Measurements from ENCODE around the gene SLC16A3.

The SLC16A3 gene

DNA sequence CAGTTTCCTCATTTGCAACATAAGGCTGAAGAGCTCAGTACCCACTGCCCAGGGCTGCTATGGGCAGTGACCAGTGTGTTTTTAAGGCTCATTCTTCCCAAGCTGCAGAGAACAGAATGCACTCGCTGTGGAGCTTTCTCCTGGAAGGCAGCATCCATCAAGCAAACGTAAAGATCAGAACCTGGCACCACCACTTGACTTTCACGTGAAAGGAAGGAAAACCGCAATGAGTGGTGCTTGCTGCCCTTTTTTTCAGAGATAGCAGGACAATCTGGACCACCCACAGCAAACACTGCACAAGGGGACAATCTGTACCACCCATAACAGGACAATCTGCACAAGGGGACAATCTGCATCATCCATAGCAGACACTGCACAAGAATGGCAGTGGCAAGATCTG is 33.5 kb downstream of the SLC16A3 start:
- H3K4me1 ChIP-seq, result no peaks in the 10 kb centered on the region
- H4K20me1 ChIP-seq, result peaks cover 100% of the 10 kb centered on the region
- peaks cover 22% of the 10 kb centered on the region; the same call in 1 of the 2 replicates for H3K9me3 ChIP-seq
- H3K4me3 ChIP-seq, result no peak overlapping the region
- peaks cover 100% of the 10 kb centered on the region for H3K36me3 ChIP-seq
- H3K4me2 ChIP-seq, result no peak overlapping the region
- no peak overlapping the region for H3K9ac ChIP-seq
- H3K27me3 ChIP-seq, result no peaks in the 10 kb centered on the region
- no peak for TF ChIP-seq Cebpa-rat (IDR thresholded peaks at IDR 0.05)
- H3K27ac ChIP-seq, result no peak overlapping the region

DNA sequence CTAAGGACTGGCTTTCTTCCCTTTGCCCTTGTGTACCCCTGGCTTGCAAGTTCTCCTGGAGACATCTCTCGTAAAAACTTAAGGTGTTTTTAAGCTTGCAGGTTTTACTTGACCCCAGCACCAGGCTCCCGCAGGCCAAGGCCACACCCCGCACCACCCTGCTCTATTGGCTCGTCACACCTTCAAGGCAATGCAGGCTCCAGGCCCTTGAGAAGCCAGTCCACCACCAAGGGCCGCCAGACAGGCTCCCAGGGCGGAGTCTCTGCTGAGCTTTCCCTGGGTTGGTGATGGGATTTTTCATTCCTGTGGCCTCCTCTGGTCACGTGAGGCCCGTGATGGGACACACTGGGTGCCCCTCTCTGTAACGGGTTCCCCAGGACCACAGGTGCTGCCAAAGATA is 34.8 kb downstream of the SLC16A3 start:
- H3K4me2 ChIP-seq, result no peak overlapping the region
- peaks cover 100% of the 10 kb centered on the region for H4K20me1 ChIP-seq
- TF ChIP-seq Cebpa-rat (IDR thresholded peaks at IDR 0.05), result no peak
- no peak overlapping the region for H3K4me3 ChIP-seq
- peaks cover 100% of the 10 kb centered on the region for H3K36me3 ChIP-seq
- H3K4me1 ChIP-seq, result peaks cover 10% of the 10 kb centered on the region; the same call in 1 of the 2 replicates
- no peaks in the 10 kb centered on the region for H3K27me3 ChIP-seq
- peaks cover 22% of the 10 kb centered on the region; the same call in 1 of the 2 replicates for H3K9me3 ChIP-seq
- no peak overlapping the region for H3K27ac ChIP-seq
- no peak overlapping the region for H3K9ac ChIP-seq

- H3K4me1 ChIP-seq, result peaks cover 35% of the 10 kb centered on the region
- no peaks in the 10 kb centered on the region for H3K27me3 ChIP-seq
- H3K4me3 ChIP-seq, result no peak overlapping the region
- no peak overlapping the region for H3K4me2 ChIP-seq
- TF ChIP-seq Cebpa-rat (IDR thresholded peaks at IDR 0.05), result no peak
- H3K9me3 ChIP-seq, result peaks cover 17% of the 10 kb centered on the region; the same call in 1 of the 2 replicates
- H4K20me1 ChIP-seq, result peaks cover 100% of the 10 kb centered on the region
- H3K9ac ChIP-seq, result no peak overlapping the region
- H3K27ac ChIP-seq, result no peak overlapping the region
- H3K36me3 ChIP-seq, result peaks cover 100% of the 10 kb centered on the region
These were observed 37.3 kb downstream of the SLC16A3 start for GRCh38 chr17:82266142-82266541.

GRCh38 chr17:82267575-82268379 is 38.9 kb downstream of the SLC16A3 start:
- H3K27me3 ChIP-seq, result no peaks in the 10 kb centered on the region
- peaks cover 99% of the 10 kb centered on the region for H4K20me1 ChIP-seq
- H3K27ac ChIP-seq, result no peak overlapping the region
- H3K9ac ChIP-seq, result no peak overlapping the region
- H3K9me3 ChIP-seq, result 0 out of 2 replicates have a peak, but pooled peaks cover 6% of the 10 kb centered on the region
- TF ChIP-seq Cebpa-rat (IDR thresholded peaks at IDR 0.05), result no peak
- no peak overlapping the region for H3K4me3 ChIP-seq
- H3K4me2 ChIP-seq, result no peak overlapping the region
- H3K4me1 ChIP-seq, result peaks cover 49% of the 10 kb centered on the region
- peaks cover 96% of the 10 kb centered on the region for H3K36me3 ChIP-seq

DNA sequence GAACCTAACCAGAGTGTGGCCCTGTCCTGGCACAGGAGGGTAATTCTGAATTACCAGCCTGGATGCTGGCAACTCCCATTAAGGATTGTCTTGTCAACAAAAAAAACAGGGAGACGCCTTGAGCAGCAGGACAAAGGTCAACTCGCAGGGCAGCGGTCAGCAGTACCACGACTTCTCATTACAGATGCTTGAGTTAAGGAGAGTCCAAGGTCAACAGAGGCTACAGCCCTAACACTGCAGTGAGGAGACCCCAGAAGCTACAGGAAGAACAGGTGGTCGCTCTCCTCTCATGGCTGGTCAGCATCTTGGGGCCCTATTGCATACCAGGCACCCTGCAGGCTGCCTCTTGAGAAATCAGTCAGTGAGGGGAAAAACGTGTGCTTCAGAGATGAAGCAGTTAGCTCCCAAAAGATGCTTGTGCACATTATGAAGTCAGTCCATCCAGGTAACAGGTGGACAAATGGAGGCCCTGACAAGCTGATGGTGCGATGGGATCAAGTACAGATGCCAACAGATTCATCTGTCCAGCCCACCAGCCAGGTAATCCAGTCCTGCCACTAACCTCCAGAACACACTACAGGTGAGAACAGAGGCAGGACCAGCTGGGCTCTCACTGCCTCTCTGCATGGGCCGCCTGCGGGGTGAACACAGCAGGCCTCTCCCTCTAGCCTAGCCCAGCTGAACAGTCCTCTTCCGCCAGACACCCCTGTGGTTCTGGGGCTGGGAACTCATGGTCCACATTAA is 40.5 kb downstream of the SLC16A3 start:
- peaks cover 80% of the 10 kb centered on the region for H3K36me3 ChIP-seq
- H3K9me3 ChIP-seq, result no peaks in the 10 kb centered on the region
- peak overlapping the region; percentile 8 for H3K4me2 ChIP-seq
- peaks cover 56% of the 10 kb centered on the region for H3K4me1 ChIP-seq
- no peaks in the 10 kb centered on the region for H3K27me3 ChIP-seq
- peak overlapping the region; percentile 41; the same call in 1 of the 2 replicates for H3K9ac ChIP-seq
- H3K4me3 ChIP-seq, result no peak overlapping the region
- H4K20me1 ChIP-seq, result peaks cover 84% of the 10 kb centered on the region
- no peak overlapping the region for H3K27ac ChIP-seq
- TF ChIP-seq Cebpa-rat (IDR thresholded peaks at IDR 0.05), result no peak

- H3K9me3 ChIP-seq, result no peaks in the 10 kb centered on the region
- no peaks in the 10 kb centered on the region for H3K27me3 ChIP-seq
- peak overlapping the region; percentile 41; the same call in 1 of the 2 replicates for H3K9ac ChIP-seq
- H3K4me1 ChIP-seq, result peaks cover 63% of the 10 kb centered on the region
- H4K20me1 ChIP-seq, result peaks cover 77% of the 10 kb centered on the region
- H3K27ac ChIP-seq, result no peak overlapping the region
- peaks cover 73% of the 10 kb centered on the region for H3K36me3 ChIP-seq
- no peak overlapping the region for H3K4me3 ChIP-seq
- no peak for TF ChIP-seq Cebpa-rat (IDR thresholded peaks at IDR 0.05)
- H3K4me2 ChIP-seq, result peak overlapping the region; percentile 8
These were observed 41.1 kb downstream of the SLC16A3 start for GRCh38 chr17:82269882-82270500.

GRCh38 chr17:82270651-82271050 is 41.8 kb downstream of the SLC16A3 start:
- Histone ChIP-seq H3K4me2 (peak overlapping the region; percentile 8), H3K27me3 (no peaks in the 10 kb centered on the region), H4K20me1 (peaks cover 70% of the 10 kb centered on the region), H3K27ac (no peak overlapping the region), H3K4me1 (peaks cover 66% of the 10 kb centered on the region), H3K9ac (0 out of 2 replicates have a peak overlapping the region, but pooled peaks have one; percentile 27), H3K36me3 (peaks cover 67% of the 10 kb centered on the region), H3K9me3 (no peaks in the 10 kb centered on the region), H3K4me3 (no peak overlapping the region)
- no peak for TF ChIP-seq Cebpa-rat (IDR thresholded peaks at IDR 0.05)

GRCh38 chr17:82271401-82271800 is 42.6 kb downstream of the SLC16A3 start:
- Histone ChIP-seq H3K9me3 (no peaks in the 10 kb centered on the region), H4K20me1 (peaks cover 63% of the 10 kb centered on the region), H3K9ac (peak overlapping the region; percentile 88), H3K27ac (no peak overlapping the region), H3K27me3 (no peaks in the 10 kb centered on the region), H3K4me1 (peaks cover 66% of the 10 kb centered on the region), H3K4me3 (no peak overlapping the region), H3K4me2 (peak overlapping the region; percentile 95), H3K36me3 (peaks cover 59% of the 10 kb centered on the region)
- TF ChIP-seq Cebpa-rat (IDR thresholded peaks at IDR 0.05), result no peak

DNA sequence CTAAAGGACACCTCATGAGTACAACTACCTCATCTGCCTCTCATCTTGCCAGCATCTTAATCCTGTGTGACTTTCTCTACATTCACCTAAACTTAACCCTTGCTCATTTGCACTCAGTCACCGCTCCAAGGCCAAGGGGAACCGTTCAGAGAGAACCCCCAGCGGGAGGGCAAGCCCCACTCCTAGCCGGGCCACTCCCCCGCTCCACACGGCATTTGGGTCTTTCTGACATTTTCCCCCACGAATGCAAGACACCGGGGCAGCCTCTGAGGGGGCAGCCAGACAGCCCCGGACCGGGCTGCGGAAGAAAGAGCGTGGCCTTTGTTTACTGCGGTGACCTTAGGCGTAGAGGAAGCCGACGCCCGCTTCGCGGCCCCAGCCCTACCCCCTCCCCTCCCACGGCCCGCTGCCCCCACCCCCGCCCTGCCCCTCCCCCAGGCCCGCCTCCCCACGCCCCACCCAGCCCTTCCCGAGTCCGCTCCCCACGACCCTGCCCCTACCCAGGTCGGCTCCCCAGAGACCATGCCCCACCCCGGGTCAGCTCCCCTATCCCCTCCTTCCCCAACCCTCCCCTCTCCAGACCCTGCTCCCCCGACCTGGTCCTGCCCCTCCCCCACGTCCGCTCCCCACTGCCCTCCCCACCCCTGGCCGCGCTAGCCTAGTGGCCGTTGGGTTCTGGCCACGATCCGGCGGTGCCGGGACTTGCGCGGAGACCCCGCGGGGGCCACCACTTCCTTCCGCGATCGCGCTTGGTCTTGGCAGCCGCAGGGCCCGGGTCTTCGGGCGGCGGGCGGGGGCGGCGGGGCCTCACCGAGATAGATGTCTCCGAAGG is 43.9 kb downstream of the SLC16A3 start:
- H3K27me3 ChIP-seq, result no peaks in the 10 kb centered on the region
- peaks cover 46% of the 10 kb centered on the region for H3K36me3 ChIP-seq
- H3K9ac ChIP-seq, result peak overlapping the region; percentile 91
- peak overlapping the region; percentile 75 for H3K4me3 ChIP-seq
- H3K4me2 ChIP-seq, result peak overlapping the region; percentile 95
- peak overlapping the region; percentile 98 for H3K27ac ChIP-seq
- H3K9me3 ChIP-seq, result no peaks in the 10 kb centered on the region
- no peak for TF ChIP-seq Cebpa-rat (IDR thresholded peaks at IDR 0.05)
- H3K4me1 ChIP-seq, result peaks cover 64% of the 10 kb centered on the region
- peaks cover 50% of the 10 kb centered on the region for H4K20me1 ChIP-seq

Data from BLaER1 (cell line).